Stimulated activated naive CD4-positive, alpha-beta T cell treated with Interleukin-2 at 50 U/mL for 16 hours (primary cell): ENCODE results near the gene GRIK5.

Experiments used
- DNase-seq: peaks from one replicate; lab custom pipeline; 2025; lab: John Stamatoyannopoulos, UW

Gene GRIK5

GRCh38 chr19:42095814-42096230 lies 25.8 kb upstream of the GRIK5 start:
- no peak for DNase-seq

GRCh38 chr19:42095142-42095813 lies 25.3 kb upstream of the GRIK5 start:
- DNase-seq: no peak

DNA sequence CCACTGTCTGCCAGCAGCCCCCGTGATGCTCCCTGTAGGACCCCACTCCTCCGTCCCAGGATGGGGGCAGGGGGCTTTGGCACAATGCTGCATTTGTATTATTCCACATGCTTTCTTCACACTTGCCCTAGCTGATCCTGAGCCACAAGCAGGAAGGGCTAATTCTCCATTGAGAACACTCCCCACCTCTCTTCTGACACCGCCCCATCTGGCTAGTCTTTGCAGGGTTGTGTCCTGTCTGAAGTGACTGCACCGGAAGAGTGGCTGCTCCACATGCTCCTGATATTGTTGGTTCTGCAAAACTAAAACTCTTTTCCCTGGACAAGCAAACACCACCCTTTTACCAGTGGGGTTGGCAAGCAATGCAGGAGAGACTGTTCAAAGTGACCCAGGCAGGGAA lies 23.9 kb upstream of the GRIK5 start:
- no peak for DNase-seq

GRCh38 chr19:42093505-42093904 lies 23.5 kb upstream of the GRIK5 start:
- DNase-seq: no peak

- DNase-seq: no peak
Measured at GRCh38 chr19:42092350-42092749, 22.3 kb upstream of the GRIK5 start.

- no peak for DNase-seq
Measured at GRCh38 chr19:42091742-42092141, 21.7 kb upstream of the GRIK5 start.

DNA sequence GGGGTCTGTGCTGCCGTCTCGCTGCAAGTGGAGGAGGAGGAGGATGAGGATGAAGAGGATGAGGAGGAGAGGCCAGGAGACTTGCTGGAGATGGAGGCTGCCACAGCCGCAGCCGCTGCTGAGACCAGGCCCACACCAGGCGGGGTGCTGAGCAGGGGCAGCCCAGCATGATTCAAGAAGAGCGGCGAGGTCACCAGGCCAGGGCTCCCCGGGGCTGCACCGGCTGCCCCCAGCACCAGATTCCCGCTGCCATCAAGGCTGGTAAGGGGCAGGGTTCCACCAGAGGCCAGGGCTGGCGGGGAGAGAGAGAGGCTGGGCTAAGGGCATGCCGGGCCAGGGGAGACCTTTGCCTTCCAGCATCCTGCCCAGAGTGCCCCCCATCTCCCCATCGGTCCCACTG lies 21.3 kb upstream of the GRIK5 start:
- no peak for DNase-seq

DNA sequence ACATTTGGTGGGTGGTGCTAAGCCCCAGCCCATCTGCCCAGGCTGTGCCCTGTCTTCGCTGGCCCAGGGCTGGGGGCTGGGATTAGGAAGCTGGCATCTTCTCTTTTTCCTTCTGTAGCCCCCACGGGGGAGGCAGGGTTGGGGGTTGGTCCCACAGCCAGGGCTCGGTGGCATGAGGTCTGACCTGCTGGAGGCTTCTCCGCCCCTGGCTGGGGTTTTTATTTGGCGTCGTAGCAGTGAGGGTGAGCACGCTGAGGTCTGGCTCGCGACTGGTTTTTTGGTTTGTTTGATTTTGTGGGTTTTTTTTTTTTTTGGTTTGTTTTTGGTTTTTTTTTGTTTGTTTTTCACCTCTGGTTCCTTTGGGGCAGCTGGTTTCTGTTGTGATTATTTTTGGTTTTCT lies 20.7 kb upstream of the GRIK5 start:
- DNase-seq: no peak

GRCh38 chr19:42089772-42090171 lies 19.8 kb upstream of the GRIK5 start:
- no peak for DNase-seq

GRCh38 chr19:42089191-42089750 lies 19.3 kb upstream of the GRIK5 start:
- DNase-seq: no peak

- DNase-seq: no peak
Measured at GRCh38 chr19:42088471-42089190, 18.6 kb upstream of the GRIK5 start.

DNA sequence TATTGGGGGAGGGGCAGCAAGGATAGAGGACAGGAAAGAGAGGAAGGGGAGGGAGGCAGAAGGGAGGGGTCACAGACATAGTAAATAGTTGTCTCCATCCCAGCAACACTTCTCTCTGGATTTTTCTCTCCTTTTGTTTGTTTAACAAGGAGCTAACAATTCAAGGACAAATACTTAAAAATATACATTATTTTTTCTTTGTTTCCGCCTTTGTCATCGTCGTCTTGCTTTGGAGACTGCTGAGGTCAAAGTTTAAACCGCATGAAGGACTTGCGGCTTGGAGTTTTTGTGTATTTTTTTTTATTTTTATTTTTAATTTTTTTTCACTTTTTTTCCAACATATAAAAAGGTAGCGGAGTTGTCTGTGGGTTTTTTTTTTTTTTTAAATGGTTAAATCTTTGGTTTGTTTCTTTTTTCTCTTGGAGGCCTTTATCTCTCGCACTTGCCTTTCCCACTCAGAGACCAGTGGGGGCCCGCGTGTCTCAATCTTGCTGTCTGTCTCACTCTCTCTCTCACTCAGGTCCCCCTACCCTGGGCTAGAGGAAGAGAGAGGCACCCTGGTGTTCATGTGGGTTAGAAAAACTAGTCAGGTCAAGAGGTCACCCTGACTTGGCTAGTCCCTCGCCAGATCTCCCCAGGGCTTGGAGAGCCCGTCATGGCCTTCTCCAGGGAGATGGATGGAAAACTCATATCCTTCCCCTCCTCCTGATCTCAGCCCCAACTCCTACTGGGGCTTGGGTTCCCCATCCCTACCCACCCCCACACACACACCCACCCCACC lies 17.0 kb upstream of the GRIK5 start:
- DNase-seq: no peak

- no peak for DNase-seq
Measured at GRCh38 chr19:42086188-42086736, 16.3 kb upstream of the GRIK5 start.

DNA sequence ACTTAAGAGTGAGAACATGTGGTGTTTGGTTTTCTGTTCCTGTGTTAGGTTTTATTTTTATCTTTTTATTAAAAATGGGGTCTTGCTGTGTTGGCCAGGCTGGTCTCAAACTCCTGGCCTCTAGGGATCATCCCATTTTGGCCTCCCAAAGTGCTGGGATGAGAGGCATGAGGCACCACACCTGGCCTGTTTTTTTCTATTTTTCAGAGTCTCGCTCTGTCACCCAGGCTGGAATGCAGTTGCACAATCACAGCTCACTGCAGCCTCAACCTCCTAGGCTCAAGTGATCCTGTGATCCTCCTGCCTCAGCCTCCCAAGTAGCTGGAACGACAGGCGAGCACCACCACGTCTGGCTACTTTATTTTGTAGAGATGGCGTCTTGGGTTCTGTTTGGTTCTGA lies 13.5 kb upstream of the GRIK5 start:
- DNase-seq: no peak

- no peak for DNase-seq
Measured at GRCh38 chr19:42081584-42082203, 11.7 kb upstream of the GRIK5 start.

DNA sequence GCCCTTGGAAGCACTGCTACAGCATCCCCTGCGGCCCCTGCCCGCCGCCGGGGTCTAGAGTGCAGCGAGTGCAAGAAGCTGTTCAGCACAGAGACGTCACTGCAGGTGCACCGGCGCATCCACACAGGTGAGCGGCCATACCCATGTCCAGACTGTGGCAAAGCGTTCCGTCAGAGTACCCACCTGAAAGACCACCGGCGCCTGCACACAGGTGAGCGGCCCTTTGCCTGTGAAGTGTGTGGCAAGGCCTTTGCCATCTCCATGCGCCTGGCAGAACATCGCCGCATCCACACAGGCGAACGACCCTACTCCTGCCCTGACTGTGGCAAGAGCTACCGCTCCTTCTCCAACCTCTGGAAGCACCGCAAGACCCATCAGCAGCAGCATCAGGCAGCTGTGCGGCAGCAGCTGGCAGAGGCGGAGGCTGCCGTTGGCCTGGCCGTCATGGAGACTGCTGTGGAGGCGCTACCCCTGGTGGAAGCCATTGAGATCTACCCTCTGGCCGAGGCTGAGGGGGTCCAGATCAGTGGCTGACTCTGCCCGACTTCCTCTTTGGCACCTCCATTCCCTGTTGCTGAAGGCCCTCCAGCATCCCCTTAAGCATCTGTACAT lies 10.9 kb upstream of the GRIK5 start:
- no peak for DNase-seq

DNA sequence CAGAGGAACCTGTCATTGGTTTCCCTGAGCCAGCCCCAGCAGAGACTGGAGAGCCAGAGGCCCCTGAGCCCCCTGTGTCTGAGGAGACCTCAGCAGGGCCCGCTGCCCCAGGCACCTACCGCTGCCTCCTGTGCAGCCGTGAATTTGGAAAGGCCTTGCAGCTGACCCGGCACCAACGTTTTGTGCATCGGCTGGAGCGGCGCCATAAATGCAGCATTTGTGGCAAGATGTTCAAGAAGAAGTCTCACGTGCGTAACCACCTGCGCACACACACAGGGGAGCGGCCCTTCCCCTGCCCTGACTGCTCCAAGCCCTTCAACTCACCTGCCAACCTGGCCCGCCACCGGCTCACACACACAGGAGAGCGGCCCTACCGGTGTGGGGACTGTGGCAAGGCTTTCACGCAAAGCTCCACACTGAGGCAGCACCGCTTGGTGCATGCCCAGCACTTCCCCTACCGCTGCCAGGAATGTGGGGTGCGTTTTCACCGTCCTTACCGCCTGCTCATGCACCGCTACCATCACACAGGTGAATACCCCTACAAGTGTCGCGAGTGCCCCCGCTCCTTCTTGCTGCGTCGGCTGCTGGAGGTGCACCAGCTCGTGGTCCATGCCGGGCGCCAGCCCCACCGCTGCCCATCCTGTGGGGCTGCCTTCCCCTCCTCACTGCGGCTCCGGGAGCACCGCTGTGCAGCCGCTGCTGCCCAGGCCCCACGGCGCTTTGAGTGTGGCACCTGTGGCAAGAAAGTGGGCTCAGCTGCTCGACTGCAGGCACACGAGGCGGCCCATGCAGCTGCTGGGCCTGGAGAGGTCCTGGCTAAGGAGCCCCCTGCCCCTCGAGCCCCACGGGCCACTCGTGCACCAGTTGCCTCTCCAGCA lies 10.1 kb upstream of the GRIK5 start:
- no peak for DNase-seq

DNA sequence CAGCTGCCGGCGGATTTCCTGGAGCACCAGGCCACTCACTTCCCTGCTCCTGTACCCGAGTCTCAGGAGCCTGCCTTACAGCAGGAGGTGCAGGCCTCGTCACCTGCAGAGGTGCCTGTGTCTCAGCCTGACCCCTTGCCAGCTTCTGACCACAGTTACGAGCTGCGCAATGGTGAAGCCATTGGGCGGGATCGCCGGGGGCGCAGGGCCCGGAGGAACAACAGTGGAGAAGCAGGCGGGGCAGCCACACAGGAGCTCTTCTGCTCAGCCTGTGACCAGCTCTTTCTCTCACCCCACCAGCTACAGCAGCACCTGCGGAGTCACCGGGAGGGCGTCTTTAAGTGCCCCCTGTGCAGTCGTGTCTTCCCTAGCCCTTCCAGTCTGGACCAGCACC lies 9.3 kb upstream of the GRIK5 start:
- DNase-seq: no peak

- no peak for DNase-seq
Measured at GRCh38 chr19:42078538-42079275, 8.7 kb upstream of the GRIK5 start.

- DNase-seq: no peak
Measured at GRCh38 chr19:42078058-42078457, 8.1 kb upstream of the GRIK5 start.
